ENCODE data around the gene SURF1.
A peak's percentile ranks its signal among the peaks of the same experiment; 100 is the strongest.
"Not testable (repeated sequence)": the region's sequence is repeated elsewhere in the genome, so short reads cannot be mapped to it uniquely, and the experiment has no call there.

The SURF1 gene

DNA sequence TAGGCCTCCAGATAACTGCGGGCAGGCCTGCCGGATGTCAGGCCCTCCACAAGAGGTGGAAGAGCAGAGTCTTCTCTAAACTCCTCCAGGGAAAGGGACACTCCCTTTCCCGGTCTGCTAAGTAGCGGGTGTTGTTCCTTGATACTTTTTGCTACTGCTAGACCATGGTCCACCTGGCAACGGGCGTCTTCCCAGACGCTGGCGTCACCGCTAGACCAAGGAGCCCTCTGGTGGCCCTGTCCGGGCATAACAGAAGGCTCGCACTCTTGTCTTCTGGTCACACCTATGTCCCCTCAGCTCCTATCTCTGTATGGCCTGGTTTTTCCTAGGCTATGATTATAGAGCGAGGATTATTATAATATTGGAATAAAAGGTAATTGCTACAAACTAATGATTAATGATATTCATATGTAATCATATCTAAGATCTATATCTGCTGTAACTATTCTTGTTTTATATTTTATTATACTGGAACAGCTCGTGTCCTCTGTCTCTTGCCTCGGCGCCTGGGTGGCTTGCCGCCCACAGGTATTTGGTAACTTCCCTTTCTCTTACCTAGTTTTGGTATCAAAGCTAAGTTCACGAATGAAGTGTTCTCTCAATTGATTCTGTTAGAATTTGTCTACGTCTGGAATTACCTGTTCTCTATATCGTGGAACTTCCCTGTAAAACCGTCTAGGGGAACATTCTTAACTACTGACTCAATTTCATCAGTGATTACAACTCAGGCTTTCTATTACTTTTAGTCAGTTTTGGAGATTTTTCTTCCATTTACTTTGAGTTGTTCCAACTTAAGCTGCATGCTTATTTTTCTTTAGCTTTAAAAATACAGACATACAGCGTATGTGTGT is 26.8 kb downstream of the SURF1 start:
- DNase-seq (ENCODE audit: low read depth, low spot score), result not testable (repeated sequence)
- peak overlapping the region; percentile 30 for H3K27ac ChIP-seq

- H3K27ac ChIP-seq, result no peak overlapping the region
- DNase-seq (ENCODE audit: low read depth, low spot score), result no peak
Observed at GRCh38 chr9:133327834-133328484, 28.3 kb downstream of the SURF1 start.

- not testable (repeated sequence) for DNase-seq (ENCODE audit: low read depth, low spot score)
Observed at GRCh38 chr9:133327021-133327420, 29.3 kb downstream of the SURF1 start.

GRCh38 chr9:133323991-133324703 is 32.1 kb downstream of the SURF1 start:
- no peak for DNase-seq (ENCODE audit: low read depth, low spot score)
- H3K27ac ChIP-seq, result no peak overlapping the region

More at GRCh38 chr9:133327021-133327420, 29.3 kb downstream of the SURF1 start:
- not testable (repeated sequence) for H3K27ac ChIP-seq

DNA sequence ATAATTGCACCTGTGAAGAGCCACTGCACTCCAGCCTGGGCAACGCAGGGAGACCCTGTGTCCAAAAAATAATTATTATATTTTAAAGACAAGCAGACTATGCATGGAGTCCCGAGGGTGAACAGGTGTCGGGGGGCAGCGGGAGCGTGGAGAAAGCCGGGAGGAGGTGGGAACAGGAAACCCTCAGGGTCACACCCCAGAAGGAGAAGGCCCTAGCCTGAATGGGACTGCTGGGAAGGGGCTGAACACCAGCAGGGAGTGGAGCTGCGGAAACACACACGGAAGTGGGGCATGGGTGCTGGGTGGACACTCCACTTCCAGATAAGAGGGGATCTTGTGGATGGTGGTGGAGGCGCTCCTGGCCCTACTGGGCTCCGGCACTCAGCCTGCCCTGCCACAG is 33.1 kb downstream of the SURF1 start:
- no peak for DNase-seq (ENCODE audit: low read depth, low spot score)

DNA sequence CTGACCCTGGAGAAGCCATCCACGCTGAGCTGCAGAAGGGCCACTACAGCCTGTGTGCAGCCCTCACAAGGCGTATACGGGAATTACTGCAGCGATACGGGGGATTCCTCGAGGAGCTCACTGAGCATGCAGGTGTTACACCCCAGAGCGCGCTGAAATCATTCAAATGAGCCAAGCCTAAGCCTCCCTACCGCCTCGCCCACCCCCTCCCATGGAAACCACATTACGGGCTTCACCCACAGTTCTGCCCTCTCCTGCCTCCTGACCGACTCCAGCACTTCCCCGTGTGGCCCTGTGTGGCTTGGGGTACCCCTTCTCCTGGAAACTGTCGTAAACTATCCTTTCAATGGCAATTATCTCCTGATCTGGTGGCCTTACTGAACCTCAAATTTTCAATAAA is 33.6 kb downstream of the SURF1 start:
- no peak for DNase-seq (ENCODE audit: low read depth, low spot score)
- H3K27ac ChIP-seq, result no peak overlapping the region

More for the DNA sequence above, 33.1 kb downstream of the SURF1 start:
- no peak overlapping the region for H3K27ac ChIP-seq

GRCh38 chr9:133321411-133321935 is 34.8 kb downstream of the SURF1 start:
- H3K27ac ChIP-seq, result no peak overlapping the region
- no peak for DNase-seq (ENCODE audit: low read depth, low spot score)

GRCh38 chr9:133320421-133320881 is 35.8 kb downstream of the SURF1 start:
- H3K27ac ChIP-seq, result no peak overlapping the region
- DNase-seq (ENCODE audit: low read depth, low spot score), result no peak

GRCh38 chr9:133317551-133317950 is 38.7 kb downstream of the SURF1 start:
- DNase-seq (ENCODE audit: low read depth, low spot score), result not testable (repeated sequence)

GRCh38 chr9:133315997-133316396 is 40.3 kb downstream of the SURF1 start:
- DNase-seq (ENCODE audit: low read depth, low spot score), result no peak
- H3K27ac ChIP-seq, result no peak overlapping the region

More at GRCh38 chr9:133317551-133317950, 38.7 kb downstream of the SURF1 start:
- not testable (repeated sequence) for H3K27ac ChIP-seq

DNA sequence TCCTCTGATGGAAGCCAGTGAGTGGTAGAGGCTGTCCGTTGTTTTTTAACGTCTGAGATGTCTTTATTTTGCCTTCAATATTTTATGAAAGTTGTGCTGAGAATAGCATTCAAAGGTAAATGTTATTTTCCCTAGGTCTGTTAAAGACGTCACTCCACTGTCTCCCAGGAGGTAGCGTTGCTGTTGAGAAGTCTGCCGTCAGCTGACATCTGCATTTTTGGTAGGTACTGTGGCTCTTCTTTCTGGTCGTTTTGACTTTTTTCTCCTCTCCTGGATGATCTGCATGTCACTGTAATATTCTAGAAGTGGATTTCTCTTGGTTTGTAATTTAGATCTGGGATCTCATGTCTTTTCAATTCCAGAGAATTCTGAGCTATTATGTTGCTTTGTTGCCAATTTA is 46.7 kb downstream of the SURF1 start:
- DNase-seq (ENCODE audit: low read depth, low spot score), result no peak
- H3K27ac ChIP-seq, result no peak overlapping the region

- H3K27ac ChIP-seq, result no peak overlapping the region
- no peak for DNase-seq (ENCODE audit: low read depth, low spot score)
Observed at GRCh38 chr9:133307301-133307700, 49.0 kb downstream of the SURF1 start.

GRCh38 chr9:133306242-133307204 is 49.8 kb downstream of the SURF1 start:
- DNase-seq (ENCODE audit: low read depth, low spot score), result no peak
- no peak overlapping the region for H3K27ac ChIP-seq

- no peak for DNase-seq (ENCODE audit: low read depth, low spot score)
- H3K27ac ChIP-seq, result no peak overlapping the region
Observed at GRCh38 chr9:133305731-133306130, 50.6 kb downstream of the SURF1 start.

DNA sequence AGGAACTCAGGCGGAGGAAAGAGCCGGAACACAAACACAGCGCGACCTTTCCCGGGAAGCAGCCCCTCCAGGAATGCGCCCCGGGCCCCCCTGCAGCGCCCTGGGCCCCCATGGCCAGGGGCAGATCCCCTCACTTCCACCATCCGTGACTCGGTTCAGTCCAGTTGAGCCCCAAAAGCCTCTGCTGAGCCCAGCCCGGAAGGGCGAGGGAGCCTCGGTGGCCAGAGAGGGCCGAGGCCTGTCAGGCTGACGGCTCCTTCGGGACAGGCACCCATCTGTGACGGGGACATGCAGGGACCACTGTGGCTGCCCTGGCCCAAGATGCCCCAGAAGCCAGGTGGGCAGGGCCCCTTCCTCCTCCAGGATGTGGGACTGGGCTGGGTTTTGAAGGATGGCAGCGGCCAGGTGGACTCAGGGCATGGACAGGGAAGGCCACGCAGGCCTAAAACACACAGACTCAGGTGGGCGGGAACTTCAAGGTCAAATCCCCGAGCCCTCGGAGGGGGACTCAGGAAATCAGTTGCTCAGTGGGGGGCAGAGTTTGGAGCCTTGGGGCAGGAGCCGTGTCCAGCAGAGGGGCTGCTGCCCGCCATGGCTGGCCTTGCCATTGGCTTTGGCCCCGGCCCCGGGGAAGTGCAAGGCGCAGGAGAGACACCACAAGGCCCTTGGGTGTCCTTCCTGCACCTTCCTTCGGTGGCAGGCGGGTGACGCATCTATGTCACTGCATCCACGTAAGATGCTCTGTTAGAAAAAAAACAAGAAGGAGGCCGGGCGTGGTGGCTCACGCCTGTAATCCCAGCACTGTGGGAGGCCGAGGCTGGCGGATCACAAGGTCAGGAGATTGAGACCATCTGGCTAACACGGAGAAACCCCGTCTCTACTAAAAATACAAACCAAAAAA is 51.6 kb downstream of the SURF1 start:
- no peak for DNase-seq (ENCODE audit: low read depth, low spot score)
- H3K27ac ChIP-seq, result no peak overlapping the region

DNA sequence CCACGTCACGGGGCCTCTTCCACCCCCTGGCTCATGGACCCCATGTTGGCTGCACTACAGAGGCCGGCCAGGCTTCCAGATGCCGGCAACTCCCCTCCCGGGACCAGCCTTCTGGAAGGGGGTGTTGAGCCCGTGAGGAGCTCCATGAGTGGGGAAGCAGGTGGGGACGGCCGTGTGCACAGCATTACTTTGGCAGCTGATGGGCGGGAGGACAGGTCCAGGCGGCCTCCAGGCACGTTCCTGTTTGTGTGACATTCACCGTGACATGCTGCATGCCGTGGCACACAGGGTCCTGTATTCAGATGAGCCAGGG is 52.2 kb downstream of the SURF1 start:
- H3K27ac ChIP-seq, result no peak overlapping the region
- DNase-seq (ENCODE audit: low read depth, low spot score), result no peak

GRCh38 chr9:133303266-133304157 is 52.8 kb downstream of the SURF1 start:
- H3K27ac ChIP-seq, result no peak overlapping the region
- DNase-seq (ENCODE audit: low read depth, low spot score), result no peak
